ENCODE measurements around the gene OR7A5. TPM values are rescaled to one million over a fixed set of nuclear protein-coding genes. Genes with fewer than 3 reads are reported as not detected.
"Not testable (repeated sequence)": the region's sequence is repeated elsewhere in the genome, so short reads cannot be mapped to it uniquely, and the experiment has no call there.

The OR7A5 gene
- polyA plus RNA-seq, 1 donor from 2014 or later, result not detected

DNA sequence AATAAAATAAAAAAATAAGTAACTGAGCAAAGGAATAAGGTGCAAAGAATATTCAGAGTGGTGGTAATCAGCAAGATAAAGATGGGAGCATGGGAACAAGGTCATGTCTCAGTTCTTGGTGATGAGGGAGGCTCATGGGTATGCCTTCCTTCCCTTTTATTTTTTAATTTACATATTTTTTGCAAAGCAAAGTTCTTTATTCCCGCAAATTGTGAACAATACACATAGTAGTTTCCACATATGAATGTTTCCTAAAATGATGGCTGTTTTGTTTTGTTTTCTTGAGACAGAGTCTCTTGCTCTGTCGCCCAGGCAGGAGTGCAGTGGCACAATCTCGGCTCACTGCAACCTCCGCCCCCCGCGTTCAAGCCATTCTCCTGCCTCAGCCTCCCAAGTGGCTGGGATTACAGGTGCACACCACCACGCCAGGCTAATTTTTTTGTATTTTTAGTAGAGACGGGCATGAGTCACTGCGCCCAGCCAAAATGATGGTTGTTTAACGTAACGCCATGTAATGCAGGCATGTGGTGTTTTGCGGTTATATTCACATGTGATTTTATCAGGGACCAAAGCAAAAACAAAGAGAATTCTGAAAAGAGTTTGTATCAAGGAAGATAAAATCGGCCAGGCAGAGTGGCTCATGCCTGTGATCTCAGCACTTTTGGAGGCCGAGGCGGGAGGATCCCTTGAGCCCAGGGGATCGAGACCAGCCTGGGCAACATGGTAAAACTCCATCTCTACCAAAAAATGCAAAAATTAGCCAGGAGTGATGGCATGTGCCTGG lies 52.2 kb downstream of the OR7A5 start:
- Histone ChIP-seq H3K27me3 (ENCODE audit: insufficient read depth, low read depth, low read length) (no peaks in the 10 kb centered on the region), H4K20me1 (ENCODE audit: insufficient read depth) (no peaks in the 10 kb centered on the region), H3K79me2 (replicated peaks; ENCODE audit: insufficient read depth, low read length) (no peaks in the 10 kb centered on the region), H3F3A (ENCODE audit: insufficient read depth, low read length, poor library complexity, severe bottlenecking) (no peaks in the 10 kb centered on the region), H2AFZ (ENCODE audit: low read depth, low read length) (no peak overlapping the region), H3K9ac (ENCODE audit: low read length) (no peak overlapping the region), H3K36me3 (ENCODE audit: insufficient read depth, low read length) (no peaks in the 10 kb centered on the region), H3K9me3 (ENCODE audit: low read length) (no peaks in the 10 kb centered on the region), H3K27ac (ENCODE audit: low read length) (no peak overlapping the region), H3K4me3 (ENCODE audit: low read length) (no peak overlapping the region), H3K4me2 (ENCODE audit: low read length) (no peak overlapping the region), H3K9me2 (ENCODE audit: insufficient read depth, low read length) (no peaks in the 10 kb centered on the region)
- no peak for TF ChIP-seq RAD21 (conservative IDR thresholded peaks at IDR 0.05)
- no peak for TF ChIP-seq EZH2 (IDR thresholded peaks at IDR 0.05; ENCODE audit: borderline replicate concordance, insufficient read depth, low read length, poor library complexity, severe bottlenecking)
- TF ChIP-seq, protein P1, sequence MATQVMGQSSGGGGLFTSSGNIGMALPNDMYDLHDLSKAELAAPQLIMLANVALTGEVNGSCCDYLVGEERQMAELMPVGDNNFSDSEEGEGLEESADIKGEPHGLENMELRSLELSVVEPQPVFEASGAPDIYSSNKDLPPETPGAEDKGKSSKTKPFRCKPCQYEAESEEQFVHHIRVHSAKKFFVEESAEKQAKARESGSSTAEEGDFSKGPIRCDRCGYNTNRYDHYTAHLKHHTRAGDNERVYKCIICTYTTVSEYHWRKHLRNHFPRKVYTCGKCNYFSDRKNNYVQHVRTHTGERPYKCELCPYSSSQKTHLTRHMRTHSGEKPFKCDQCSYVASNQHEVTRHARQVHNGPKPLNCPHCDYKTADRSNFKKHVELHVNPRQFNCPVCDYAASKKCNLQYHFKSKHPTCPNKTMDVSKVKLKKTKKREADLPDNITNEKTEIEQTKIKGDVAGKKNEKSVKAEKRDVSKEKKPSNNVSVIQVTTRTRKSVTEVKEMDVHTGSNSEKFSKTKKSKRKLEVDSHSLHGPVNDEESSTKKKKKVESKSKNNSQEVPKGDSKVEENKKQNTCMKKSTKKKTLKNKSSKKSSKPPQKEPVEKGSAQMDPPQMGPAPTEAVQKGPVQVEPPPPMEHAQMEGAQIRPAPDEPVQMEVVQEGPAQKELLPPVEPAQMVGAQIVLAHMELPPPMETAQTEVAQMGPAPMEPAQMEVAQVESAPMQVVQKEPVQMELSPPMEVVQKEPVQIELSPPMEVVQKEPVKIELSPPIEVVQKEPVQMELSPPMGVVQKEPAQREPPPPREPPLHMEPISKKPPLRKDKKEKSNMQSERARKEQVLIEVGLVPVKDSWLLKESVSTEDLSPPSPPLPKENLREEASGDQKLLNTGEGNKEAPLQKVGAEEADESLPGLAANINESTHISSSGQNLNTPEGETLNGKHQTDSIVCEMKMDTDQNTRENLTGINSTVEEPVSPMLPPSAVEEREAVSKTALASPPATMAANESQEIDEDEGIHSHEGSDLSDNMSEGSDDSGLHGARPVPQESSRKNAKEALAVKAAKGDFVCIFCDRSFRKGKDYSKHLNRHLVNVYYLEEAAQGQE (IDR thresholded peaks at IDR 0.05; ENCODE audit: borderline replicate concordance), result no peak
- TF ChIP-seq MXI1 (conservative IDR thresholded peaks at IDR 0.05; ENCODE audit: poor library complexity, severe bottlenecking), result no peak
- TF ChIP-seq SMC3 (conservative IDR thresholded peaks at IDR 0.05; ENCODE audit: poor library complexity), result no peak
- TF ChIP-seq TAF1 (IDR thresholded peaks at IDR 0.05; ENCODE audit: low read depth), result no peak
- TF ChIP-seq EP300 (conservative IDR thresholded peaks at IDR 0.05; ENCODE audit: poor library complexity, severe bottlenecking), result no peak
- no peak for TF ChIP-seq POLR2AphosphoS5 (IDR thresholded peaks at IDR 0.05)
- TF ChIP-seq, protein P2, sequence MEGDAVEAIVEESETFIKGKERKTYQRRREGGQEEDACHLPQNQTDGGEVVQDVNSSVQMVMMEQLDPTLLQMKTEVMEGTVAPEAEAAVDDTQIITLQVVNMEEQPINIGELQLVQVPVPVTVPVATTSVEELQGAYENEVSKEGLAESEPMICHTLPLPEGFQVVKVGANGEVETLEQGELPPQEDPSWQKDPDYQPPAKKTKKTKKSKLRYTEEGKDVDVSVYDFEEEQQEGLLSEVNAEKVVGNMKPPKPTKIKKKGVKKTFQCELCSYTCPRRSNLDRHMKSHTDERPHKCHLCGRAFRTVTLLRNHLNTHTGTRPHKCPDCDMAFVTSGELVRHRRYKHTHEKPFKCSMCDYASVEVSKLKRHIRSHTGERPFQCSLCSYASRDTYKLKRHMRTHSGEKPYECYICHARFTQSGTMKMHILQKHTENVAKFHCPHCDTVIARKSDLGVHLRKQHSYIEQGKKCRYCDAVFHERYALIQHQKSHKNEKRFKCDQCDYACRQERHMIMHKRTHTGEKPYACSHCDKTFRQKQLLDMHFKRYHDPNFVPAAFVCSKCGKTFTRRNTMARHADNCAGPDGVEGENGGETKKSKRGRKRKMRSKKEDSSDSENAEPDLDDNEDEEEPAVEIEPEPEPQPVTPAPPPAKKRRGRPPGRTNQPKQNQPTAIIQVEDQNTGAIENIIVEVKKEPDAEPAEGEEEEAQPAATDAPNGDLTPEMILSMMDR (IDR thresholded peaks at IDR 0.05; ENCODE audit: poor library complexity, severe bottlenecking), result no peak

DNA sequence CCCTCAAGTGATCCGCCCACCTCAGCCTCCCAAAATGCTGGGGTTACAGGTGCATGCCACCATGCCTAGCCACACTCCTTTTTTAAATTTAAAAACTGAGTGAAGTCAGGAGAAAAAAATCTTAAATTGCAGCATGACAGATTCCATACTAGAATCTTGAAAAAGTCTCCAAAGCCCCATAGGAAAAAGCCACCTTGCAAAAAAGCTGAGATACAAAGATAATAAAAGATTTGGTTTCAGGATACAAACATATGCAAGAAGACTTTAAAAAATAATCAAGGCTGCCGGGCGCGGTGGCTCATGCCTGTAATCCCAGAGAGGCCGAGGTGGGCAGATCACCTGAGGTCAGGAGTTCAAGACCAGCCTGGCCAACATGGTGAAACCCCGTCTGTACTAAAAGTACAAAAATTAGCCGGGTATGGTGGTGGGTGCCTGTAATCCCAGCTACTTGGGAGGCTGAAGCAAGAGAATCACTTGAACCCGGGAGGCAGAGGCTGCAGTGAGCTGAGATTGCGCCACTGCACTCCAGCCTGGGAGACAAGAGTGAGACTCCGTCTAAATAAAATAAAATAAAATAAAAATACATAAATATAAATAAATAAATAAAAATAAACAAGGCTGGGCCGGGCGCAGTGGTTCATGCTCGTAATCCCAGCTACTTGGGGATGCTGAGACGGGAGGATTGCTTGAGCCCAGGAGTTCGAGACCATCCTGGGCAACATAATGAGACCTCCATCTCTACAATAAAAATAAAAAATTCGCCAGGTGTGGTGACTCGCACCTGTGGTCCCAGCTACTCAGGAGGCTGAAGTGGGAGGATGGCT lies 53.1 kb downstream of the OR7A5 start:
- not testable (repeated sequence) for H3K36me3 ChIP-seq (ENCODE audit: insufficient read depth, low read length); H3K9me2 ChIP-seq (ENCODE audit: insufficient read depth, low read length); H4K20me1 ChIP-seq (ENCODE audit: insufficient read depth); H3K79me2 ChIP-seq (replicated peaks; ENCODE audit: insufficient read depth, low read length); H3K9ac ChIP-seq (ENCODE audit: low read length); H3K27me3 ChIP-seq (ENCODE audit: insufficient read depth, low read depth, low read length); H3K27ac ChIP-seq (ENCODE audit: low read length); H3K9me3 ChIP-seq (ENCODE audit: low read length); H3K4me2 ChIP-seq (ENCODE audit: low read length); H3K4me3 ChIP-seq (ENCODE audit: low read length); H2AFZ ChIP-seq (ENCODE audit: low read depth, low read length); H3F3A ChIP-seq (ENCODE audit: insufficient read depth, low read length, poor library complexity, severe bottlenecking)

DNA sequence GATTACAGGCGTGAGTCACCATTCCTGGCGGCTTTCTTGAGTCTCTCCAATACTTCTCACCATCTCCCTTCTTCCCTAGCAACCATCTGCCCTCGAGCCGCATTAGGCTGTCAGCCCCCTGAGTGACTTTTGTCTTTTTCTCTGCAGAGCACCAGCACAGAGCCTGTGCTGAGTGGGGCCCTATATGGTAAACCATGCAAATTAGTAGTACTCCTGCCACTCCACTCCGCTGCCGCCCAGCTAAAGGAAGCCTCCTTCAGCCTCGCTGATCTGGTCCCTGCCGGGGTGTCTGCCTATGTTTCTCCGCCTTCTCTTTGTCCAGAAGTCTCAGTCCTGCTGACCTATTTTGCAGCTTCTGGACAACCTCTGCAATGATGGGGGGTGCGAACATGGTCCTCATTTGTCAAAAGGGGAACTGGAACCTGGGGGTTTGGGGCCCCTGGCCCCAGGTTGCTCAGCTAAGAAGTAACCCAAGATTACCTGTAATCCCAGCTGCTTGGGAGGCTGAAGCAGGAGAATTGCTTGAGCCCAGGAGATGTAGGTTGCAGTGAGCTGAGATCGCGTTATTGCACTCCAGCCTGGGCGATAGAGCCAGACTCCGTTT lies 54.3 kb downstream of the OR7A5 start:
- not testable (repeated sequence) for H3K27ac ChIP-seq (ENCODE audit: low read length); H4K20me1 ChIP-seq (ENCODE audit: insufficient read depth); H3K4me3 ChIP-seq (ENCODE audit: low read length); H3K4me2 ChIP-seq (ENCODE audit: low read length); H2AFZ ChIP-seq (ENCODE audit: low read depth, low read length); H3K79me2 ChIP-seq (replicated peaks; ENCODE audit: insufficient read depth, low read length); H3K9me3 ChIP-seq (ENCODE audit: low read length); H3K9me2 ChIP-seq (ENCODE audit: insufficient read depth, low read length); H3K9ac ChIP-seq (ENCODE audit: low read length); H3F3A ChIP-seq (ENCODE audit: insufficient read depth, low read length, poor library complexity, severe bottlenecking); H3K36me3 ChIP-seq (ENCODE audit: insufficient read depth, low read length)
- H3K27me3 ChIP-seq (ENCODE audit: insufficient read depth, low read depth, low read length), result peaks cover 13% of the 10 kb centered on the region
